Fibroblast of mammary gland (primary cell): ENCODE data around the gene MARCHF6.
A peak's percentile ranks its signal among the peaks of the same experiment; 100 is the strongest.

Experiments
- DNase-seq: peaks from one replicate; pipeline ENCODE4 v3.0.0-alpha.2; 2010; ENCODE audit warnings: low read depth
- H3K4me3 ChIP-seq: 2 replicates; pipeline ENCODE4 v1.5.1; 2011; ENCODE audit warnings: low read depth, mild to moderate bottlenecking, low read length, moderate library complexity; ENCODE audit not compliant: control insufficient read depth
- CTCF ChIP-seq: conservative IDR thresholded peaks from 2 replicates; pipeline ENCODE4 v1.5.1; 2011; ENCODE audit warnings: low read depth, low read length, inconsistent platforms; ENCODE audit not compliant: control insufficient read depth, insufficient read depth

MARCHF6 gene

DNA sequence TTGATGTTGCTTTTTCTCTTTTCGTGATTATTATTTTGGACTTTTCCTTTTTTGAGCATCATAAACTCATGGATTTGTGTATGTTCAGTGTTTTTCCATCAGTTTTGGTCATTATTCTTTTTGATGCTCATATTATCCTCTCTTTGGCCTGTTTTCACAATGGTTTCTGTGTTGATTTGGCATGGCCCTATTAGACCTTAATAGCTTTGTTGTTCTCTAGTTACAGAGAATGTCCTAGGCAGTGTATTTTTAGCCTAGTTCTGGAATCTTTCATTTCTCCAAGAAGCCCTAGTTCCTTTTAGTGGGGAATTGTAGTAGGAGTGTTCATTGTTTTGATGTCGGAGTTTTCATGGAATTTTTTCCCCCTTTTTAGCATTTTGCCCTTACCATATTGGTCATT lies 46.9 kb downstream of the MARCHF6 start:
- no peak for TF ChIP-seq CTCF
- no peak for DNase-seq
- no peak overlapping the region for H3K4me3 ChIP-seq

DNA sequence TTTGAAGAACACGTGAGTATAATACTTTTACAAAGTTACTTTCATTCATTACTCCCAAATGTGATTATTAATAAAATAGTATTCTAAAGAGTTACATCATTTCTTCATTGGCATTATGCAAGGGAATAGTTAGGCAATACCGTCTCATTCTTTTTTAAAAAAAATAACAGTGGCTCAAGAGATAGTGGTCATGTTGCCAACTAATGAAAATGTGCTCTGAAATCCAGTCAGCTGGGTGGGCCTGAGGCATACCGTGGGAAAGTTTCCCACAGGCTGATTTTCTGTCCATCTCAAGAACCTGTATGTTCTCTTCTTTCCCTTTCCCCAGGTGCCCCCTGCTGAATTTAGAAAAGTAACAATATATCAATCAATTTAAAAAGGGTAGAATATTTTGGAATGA lies 47.3 kb downstream of the MARCHF6 start:
- no peak for TF ChIP-seq CTCF
- no peak overlapping the region for H3K4me3 ChIP-seq
- peak; percentile 86 for DNase-seq

- DNase-seq = no peak
- no peak overlapping the region for H3K4me3 ChIP-seq
- TF ChIP-seq CTCF = no peak
Measured at GRCh38 chr5:10401498-10401897, 48.0 kb downstream of the MARCHF6 start.
